Loucy (cell line): ENCODE measurements around the gene MRPS34.

Experiments
- EZH2phosphoT487 ChIP-seq: fragments of 200-600 bp; IDR thresholded peaks from 2 replicates; pipeline ENCODE4 v1.6.1; 2018; ENCODE audit warnings: antibody characterized with exemption, mild to moderate bottlenecking, moderate library complexity, borderline replicate concordance
- TF ChIP-seq, protein P1 (sequence below): fragments of 200-600 bp; sonication (generic); conservative IDR thresholded peaks from 2 replicates; pipeline ENCODE4 v1.5.1; 2014; ENCODE audit warnings: mild to moderate bottlenecking, antibody characterized with exemption, low read length

DNA sequence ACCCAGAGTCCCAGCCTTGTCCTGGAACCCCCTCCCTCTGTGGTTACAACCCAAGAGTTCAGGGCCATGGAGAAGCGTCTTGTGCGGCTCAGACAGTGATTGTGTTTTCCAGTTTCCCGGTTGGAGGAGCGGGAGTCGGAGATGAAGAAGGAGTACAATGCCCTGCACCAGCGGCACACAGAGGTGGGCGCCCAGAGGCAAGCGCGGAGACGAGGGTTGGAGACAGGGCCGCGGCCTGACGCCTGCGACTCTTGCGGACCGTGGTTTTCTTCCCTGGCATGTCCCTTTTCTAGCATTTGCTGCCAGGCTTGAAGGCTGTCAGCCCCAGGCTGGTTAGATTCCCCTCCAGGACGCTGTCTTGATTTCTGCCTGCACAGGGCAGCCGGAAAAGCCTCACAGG is 43.9 kb downstream of the MRPS34 start:
- TF ChIP-seq, protein P1, sequence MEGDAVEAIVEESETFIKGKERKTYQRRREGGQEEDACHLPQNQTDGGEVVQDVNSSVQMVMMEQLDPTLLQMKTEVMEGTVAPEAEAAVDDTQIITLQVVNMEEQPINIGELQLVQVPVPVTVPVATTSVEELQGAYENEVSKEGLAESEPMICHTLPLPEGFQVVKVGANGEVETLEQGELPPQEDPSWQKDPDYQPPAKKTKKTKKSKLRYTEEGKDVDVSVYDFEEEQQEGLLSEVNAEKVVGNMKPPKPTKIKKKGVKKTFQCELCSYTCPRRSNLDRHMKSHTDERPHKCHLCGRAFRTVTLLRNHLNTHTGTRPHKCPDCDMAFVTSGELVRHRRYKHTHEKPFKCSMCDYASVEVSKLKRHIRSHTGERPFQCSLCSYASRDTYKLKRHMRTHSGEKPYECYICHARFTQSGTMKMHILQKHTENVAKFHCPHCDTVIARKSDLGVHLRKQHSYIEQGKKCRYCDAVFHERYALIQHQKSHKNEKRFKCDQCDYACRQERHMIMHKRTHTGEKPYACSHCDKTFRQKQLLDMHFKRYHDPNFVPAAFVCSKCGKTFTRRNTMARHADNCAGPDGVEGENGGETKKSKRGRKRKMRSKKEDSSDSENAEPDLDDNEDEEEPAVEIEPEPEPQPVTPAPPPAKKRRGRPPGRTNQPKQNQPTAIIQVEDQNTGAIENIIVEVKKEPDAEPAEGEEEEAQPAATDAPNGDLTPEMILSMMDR, result no peak
- no peak for TF ChIP-seq EZH2phosphoT487
